AG09319 (cell line): ENCODE data around the gene MRPL49.
"Not testable (repeated sequence)": the region's sequence is repeated elsewhere in the genome, so short reads cannot be mapped to it uniquely, and the experiment has no call there.

Source experiments
- DNase-seq: peaks from one replicate; pipeline ENCODE4 v3.0.0-alpha.2; 2010; ENCODE audit warnings: low read depth; ENCODE audit errors: extremely low read depth
- TF ChIP-seq, protein P1 (sequence below): IDR thresholded peaks from 2 replicates; pipeline ENCODE4 v1.5.1; 2011; ENCODE audit warnings: low read depth, mild to moderate bottlenecking, inconsistent platforms, low read length, moderate library complexity

The MRPL49 gene

DNA sequence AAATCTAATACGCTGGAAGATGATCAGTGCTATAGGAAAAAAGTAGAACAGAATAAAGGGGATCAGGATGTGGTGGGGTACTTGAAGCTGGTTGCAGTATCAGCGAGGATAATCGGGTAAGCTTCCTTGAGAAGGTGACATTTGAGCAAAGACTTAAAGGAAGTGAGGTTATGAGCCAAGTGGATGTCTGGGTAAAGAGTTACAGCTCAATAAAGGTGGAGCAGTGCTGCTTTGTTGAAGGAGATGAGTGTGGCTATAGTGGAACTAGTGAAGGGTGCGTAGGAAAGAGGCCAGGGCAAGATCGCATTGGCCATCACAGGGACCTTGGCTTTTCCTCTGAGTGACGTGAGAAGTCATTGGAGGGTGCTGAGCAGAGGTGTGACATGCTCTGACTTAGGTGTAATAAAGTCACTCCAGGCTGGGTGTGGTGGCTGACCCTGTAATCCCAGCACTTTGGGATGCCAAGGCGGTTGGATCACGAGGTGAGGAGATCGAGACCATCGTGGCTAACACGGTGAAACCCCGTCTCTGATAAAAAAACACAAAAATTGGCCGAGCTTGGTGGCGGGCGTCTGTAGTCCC is 14.5 kb downstream of the MRPL49 start:
- TF ChIP-seq, protein P1, sequence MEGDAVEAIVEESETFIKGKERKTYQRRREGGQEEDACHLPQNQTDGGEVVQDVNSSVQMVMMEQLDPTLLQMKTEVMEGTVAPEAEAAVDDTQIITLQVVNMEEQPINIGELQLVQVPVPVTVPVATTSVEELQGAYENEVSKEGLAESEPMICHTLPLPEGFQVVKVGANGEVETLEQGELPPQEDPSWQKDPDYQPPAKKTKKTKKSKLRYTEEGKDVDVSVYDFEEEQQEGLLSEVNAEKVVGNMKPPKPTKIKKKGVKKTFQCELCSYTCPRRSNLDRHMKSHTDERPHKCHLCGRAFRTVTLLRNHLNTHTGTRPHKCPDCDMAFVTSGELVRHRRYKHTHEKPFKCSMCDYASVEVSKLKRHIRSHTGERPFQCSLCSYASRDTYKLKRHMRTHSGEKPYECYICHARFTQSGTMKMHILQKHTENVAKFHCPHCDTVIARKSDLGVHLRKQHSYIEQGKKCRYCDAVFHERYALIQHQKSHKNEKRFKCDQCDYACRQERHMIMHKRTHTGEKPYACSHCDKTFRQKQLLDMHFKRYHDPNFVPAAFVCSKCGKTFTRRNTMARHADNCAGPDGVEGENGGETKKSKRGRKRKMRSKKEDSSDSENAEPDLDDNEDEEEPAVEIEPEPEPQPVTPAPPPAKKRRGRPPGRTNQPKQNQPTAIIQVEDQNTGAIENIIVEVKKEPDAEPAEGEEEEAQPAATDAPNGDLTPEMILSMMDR = no peak
- no peak for DNase-seq

DNA sequence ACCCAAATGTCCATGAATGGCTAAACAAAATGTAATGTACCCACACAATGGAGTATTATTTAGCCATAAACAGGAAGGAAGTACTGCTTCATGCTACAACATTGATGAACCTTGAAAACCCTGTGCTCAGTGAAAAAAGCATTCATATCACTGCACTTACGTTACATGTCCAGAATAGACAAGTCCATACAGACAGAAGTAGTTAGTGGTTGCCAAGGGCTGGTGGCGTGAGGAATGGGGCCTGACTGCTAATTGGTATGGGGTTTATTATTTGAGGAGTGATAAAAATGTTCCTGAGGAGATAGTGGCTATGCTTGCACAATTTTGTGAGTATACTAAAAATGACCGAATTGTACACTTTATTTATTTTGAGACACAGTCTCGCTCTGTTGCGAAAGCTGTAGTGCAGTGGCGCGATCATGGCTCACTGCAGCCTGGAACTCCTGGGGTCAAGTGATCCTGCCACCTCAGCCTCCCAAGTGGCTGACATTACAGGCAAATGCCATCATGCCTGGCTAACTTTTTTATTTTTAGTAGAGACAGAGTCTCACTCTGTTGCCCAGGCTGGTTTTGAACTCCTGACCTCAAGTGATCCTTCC is 19.9 kb downstream of the MRPL49 start:
- no peak for DNase-seq
- TF ChIP-seq, protein P1 = no peak

DNA sequence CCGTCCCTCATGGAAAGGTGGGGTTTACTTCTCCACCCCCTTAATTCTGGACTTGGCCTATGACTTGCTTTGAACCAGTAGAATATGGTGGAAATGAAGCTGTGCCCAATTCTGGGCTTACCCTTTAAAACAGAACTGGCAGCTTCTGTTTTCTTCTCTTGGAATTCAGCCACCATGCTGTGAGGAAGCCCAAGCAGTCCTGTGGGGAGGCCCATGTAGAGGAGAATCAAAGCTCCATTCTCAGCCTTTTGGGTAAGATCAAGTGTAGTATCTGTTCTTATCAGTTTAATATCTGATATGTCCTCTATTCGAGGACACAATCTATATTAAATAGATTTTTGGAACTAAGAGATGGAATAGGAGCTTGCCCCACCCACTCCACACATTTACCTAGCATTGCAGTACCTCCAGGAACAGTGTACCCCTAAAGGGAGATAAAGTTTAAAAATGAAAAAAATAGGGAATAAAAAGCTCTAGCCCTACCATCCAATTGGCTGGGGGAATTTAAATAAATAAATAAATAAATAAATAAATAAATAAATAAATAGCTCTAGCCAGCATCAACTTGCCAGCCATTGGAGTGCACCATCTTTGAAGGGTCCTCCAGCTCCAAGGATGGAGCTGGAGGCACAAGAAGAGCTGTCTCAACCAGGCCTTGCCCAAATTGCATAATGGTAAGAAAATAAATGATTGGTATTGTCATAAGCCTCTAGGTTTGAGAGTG is 25.4 kb downstream of the MRPL49 start:
- TF ChIP-seq, protein P1 = no peak
- no peak for DNase-seq

DNA sequence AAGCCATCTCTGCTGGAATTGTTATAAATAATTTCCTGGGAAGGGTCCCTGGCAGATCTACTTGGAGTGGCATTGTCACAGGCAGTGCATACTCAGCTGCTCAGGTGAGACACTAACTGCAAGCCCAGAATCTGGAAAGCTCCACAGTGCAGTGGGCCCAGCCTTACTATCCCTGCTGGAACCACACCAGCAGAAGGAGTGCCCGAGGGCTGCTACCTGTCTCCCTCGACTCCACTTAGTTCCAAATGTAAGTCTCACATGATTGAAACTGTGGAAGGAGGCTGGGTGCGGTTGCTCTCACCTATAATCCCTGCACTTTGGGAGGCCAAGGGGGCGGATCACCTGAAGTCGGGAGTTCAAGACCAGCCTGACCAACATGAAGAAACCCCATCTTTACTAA is 26.5 kb downstream of the MRPL49 start:
- no peak for DNase-seq
- TF ChIP-seq, protein P1 = no peak

DNA sequence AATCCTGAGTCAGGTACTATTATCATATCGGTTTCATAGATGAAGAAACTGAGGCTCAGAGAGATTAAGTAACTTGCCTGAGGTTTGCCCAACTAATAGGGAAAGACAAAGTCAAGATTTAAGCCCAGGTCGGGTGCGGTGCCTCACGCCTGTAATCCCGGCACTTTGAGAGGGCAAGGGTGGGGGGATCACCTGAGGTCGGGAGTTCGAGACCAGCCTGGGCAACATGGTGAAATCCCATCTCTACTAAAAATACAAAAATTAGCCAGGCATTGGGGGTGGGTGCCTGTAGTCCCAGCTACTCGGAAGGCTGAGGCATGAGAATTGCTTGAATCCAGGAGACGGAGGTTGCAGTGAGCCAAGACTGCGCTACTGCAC is 28.0 kb downstream of the MRPL49 start:
- not testable (repeated sequence) for DNase-seq

DNA sequence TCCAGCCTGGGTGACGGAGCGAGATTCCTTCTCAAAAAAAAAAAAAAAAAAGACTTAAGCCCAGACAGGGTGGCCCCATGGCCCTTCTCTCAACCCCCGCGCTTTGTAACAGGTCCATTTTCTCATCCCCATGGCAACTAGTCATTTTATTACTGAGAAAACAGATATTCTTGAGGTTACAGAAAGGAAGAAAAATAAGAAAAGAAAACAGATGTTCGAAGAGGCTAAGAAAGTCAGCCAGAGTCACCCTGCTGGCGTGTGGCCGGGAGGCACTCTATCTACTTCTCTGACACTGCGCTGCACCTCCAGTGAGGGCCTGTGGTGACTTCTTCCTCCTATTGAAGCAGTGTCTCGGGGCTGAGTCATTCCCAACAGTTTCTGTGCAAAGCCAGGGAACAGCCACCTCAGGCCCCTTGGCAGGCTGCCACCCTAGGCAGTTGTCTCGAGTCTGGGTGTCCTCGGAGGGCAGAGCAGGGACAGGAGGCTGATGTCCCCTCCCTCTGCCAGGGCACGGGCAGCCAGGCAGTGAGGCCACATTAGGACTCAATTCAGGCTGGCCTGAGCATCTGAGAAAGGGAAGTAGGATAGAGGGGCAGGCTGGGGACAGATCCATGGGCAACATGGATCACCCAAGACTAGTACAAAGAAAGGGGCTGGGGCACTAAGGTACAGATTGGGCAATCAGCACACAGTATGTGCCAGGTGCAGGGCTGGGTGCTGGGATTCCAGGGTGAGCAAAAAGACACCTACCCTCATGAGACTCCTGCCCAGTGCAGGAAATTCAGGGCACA is 28.6 kb downstream of the MRPL49 start:
- TF ChIP-seq, protein P1 = no peak
- DNase-seq = no peak

DNA sequence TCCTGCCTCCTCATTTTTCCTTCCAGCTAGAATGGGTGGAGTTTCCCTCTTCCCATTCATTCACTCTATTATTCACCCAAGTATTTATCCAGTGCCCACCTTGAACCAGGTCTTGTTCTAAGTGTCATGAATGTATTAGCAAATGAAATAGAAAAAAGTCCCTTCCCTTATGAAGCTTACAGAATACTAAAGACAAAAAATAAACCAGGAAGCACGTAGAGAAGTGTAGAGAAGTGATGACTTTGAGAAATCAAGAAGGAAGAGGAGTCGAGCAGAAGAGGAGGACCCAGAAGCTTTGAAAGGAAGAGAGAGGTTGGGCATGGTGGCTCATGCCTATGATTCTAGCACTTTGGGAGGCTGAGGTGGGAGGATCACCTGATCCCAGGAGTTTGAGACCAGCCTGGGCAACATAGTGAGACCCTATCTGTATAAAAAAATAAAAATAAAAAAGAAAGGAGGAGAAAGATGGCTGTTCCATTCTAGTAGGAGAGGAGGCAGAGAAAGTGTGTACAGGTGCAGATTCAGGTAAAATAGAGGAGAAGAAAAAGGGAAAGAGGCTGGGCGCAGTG is 29.3 kb downstream of the MRPL49 start:
- TF ChIP-seq, protein P1 = no peak
- DNase-seq = no peak
